Mesendoderm (in vitro differentiated cells): ENCODE data around the gene LTN1.
"Not testable (repeated sequence)": the region's sequence is repeated elsewhere in the genome, so short reads cannot be mapped to it uniquely, and the experiment has no call there.

Experiments
- DNase-seq: peaks from one replicate; pipeline ENCODE4 v3.0.0; 2013
- H2AK5ac ChIP-seq: 2 replicates; pipeline ENCODE4 v1.6.1; 2013; ENCODE audit warnings: low read length, inconsistent platforms
- H2BK120ac ChIP-seq: 2 replicates; pipeline ENCODE4 v1.6.1; 2013; ENCODE audit warnings: low read depth, mild to moderate bottlenecking, low read length, moderate library complexity, mixed read lengths
- H2BK15ac ChIP-seq: replicated peaks from 2 replicates; pipeline ENCODE4 v1.6.1; 2013; ENCODE audit warnings: low read depth, mild to moderate bottlenecking, moderate library complexity
- H2BK5ac ChIP-seq: 2 replicates; pipeline ENCODE4 v1.6.1; 2013; ENCODE audit warnings: low read length, inconsistent platforms
- H3K18ac ChIP-seq: 2 replicates; pipeline ENCODE4 v1.6.1; 2013; ENCODE audit warnings: mild to moderate bottlenecking, low read length, mixed read lengths
- H3K23ac ChIP-seq: one replicate; pipeline ENCODE4 v1.6.1; 2013; ENCODE audit warnings: low read length
- H3K27ac ChIP-seq: 2 replicates; pipeline ENCODE4 v1.5.1; 2013; ENCODE audit warnings: low read depth, mild to moderate bottlenecking, inconsistent platforms, low read length, moderate library complexity
- H3K27me3 ChIP-seq: 2 replicates; pipeline ENCODE4 v1.6.1; 2013; ENCODE audit warnings: low read length, control low read depth, mild to moderate bottlenecking, inconsistent platforms; ENCODE audit not compliant: insufficient read depth, poor library complexity
- H3K36me3 ChIP-seq: 2 replicates; pipeline ENCODE4 v1.6.1; 2013; ENCODE audit warnings: low read length, inconsistent platforms; ENCODE audit not compliant: control insufficient read depth, insufficient read depth
- H3K4ac ChIP-seq: one replicate; pipeline ENCODE4 v1.6.1; 2013; ENCODE audit warnings: low read depth, mild to moderate bottlenecking, low read length, moderate library complexity
- H3K4me1 ChIP-seq: 2 replicates; pipeline ENCODE4 v1.6.1; 2013; ENCODE audit warnings: low read depth, low read length, inconsistent platforms; ENCODE audit not compliant: control insufficient read depth
- H3K4me2 ChIP-seq: 2 replicates; pipeline ENCODE4 v1.6.1; 2013; ENCODE audit warnings: low read length
- H3K4me3 ChIP-seq: 2 replicates; pipeline ENCODE4 v1.5.1; 2013; ENCODE audit warnings: mild to moderate bottlenecking, low read length
- H3K56ac ChIP-seq: one replicate; pipeline ENCODE4 v1.6.1; 2013; ENCODE audit warnings: low read length
- H3K79me1 ChIP-seq: 2 replicates; pipeline ENCODE4 v1.6.1; 2013; ENCODE audit warnings: low read length, inconsistent platforms
- H3K79me2 ChIP-seq: 2 replicates; pipeline ENCODE4 v1.6.1; 2013; ENCODE audit warnings: mild to moderate bottlenecking, low read length; ENCODE audit not compliant: control insufficient read depth, insufficient read depth
- H3K9ac ChIP-seq: 2 replicates; pipeline ENCODE4 v1.6.1; 2013; ENCODE audit warnings: low read length, inconsistent platforms
- H4K5ac ChIP-seq: one replicate; pipeline ENCODE4 v1.6.1; 2013; ENCODE audit warnings: low read length
- H4K8ac ChIP-seq: one replicate; pipeline ENCODE4 v1.6.1; 2013; ENCODE audit warnings: low read depth, mild to moderate bottlenecking, control low read depth, low read length, moderate library complexity
- WGBS: extraction: QIAGEN DNeasy Blood & Tissue Kit; methylation state at CpG from one replicate; pipeline ENCODE4 v1.1.7; 2013; ENCODE audit warnings: low lambda C conversion rate, missing lambda C conversion rate; ENCODE audit not compliant: insufficient coverage; ENCODE audit errors: extremely low coverage; 5-methylcytosine and 5-hydroxymethylcytosine counted together

The LTN1 gene

DNA sequence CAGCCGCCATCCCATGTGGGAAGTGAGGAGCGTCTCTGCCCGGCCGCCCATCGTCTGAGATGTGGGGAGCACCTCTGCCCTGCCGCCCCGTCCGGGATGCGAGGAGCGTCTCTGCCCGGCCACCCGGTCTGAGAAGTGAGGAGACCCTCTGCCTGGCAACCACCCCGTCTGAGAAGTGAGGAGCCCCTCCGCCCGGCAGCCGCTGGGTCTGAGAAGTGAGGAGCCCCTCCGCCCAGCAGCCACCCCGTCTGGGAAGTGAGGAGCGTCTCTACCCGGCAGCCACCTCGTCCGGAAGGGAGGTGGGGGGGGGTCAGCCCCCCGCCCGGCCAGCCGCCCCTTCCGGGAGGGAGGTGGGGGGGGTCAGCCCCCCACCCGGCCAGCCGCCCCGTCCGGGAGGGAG lies 18.6 kb upstream of the LTN1 start:
- H3K79me1 ChIP-seq, H3K79me2 ChIP-seq, H3K4me3 ChIP-seq, H3K36me3 ChIP-seq, H2AK5ac ChIP-seq, H3K4ac ChIP-seq, H2BK15ac ChIP-seq, H3K27me3 ChIP-seq, H3K18ac ChIP-seq, H3K4me2 ChIP-seq, H4K5ac ChIP-seq, H2BK5ac ChIP-seq, H4K8ac ChIP-seq, H3K56ac ChIP-seq, DNase-seq, H3K9ac ChIP-seq, H3K27ac ChIP-seq, H3K4me1 ChIP-seq, H2BK120ac ChIP-seq, H3K23ac ChIP-seq: not testable (repeated sequence)
- no CpG with 5 or more reads among the region's 30 CpGs for WGBS

- no peak overlapping the region for H3K4me2 ChIP-seq
- no peak overlapping the region for H3K23ac ChIP-seq
- H3K27me3 ChIP-seq = no peaks in the 10 kb centered on the region
- no peak overlapping the region for H2BK15ac ChIP-seq
- H3K27ac ChIP-seq = no peak overlapping the region
- H4K5ac ChIP-seq = no peak overlapping the region
- H3K79me1 ChIP-seq = no peaks in the 10 kb centered on the region
- DNase-seq = no peak
- H3K18ac ChIP-seq = no peak overlapping the region
- H3K56ac ChIP-seq = no peak overlapping the region
- H2BK120ac ChIP-seq = no peak overlapping the region
- H3K4me3 ChIP-seq = no peak overlapping the region
- no peaks in the 10 kb centered on the region for H3K4me1 ChIP-seq
- no peak overlapping the region for H4K8ac ChIP-seq
- no peak overlapping the region for H3K4ac ChIP-seq
- H3K36me3 ChIP-seq = no peaks in the 10 kb centered on the region
- no peaks in the 10 kb centered on the region for H3K79me2 ChIP-seq
- no peak overlapping the region for H2AK5ac ChIP-seq
- H3K9ac ChIP-seq = no peak overlapping the region
- H2BK5ac ChIP-seq = no peak overlapping the region
- WGBS = no CpG with 5 or more reads among the region's 3 CpGs
These were observed 15.7 kb upstream of the LTN1 start for GRCh38 chr21:29008367-29008766.

DNA sequence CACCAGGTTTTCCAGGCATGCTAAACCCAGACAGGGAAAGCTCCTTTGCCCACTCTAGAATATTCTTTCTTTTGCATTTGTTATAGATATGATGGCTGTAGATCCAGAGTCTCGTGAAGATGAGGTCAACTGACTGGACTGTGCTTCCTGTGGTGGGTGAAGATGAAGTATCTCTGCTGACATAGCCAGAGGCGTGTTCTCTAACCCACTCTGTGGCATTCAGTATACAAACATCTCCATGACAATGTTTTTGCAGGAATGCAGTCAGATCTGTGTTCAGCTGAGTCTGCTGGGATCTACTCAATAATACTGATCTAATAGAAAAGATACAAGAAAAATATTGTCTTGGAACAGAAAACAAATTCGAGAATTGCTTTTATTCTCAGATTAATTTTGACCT lies 15.1 kb upstream of the LTN1 start:
- Histone ChIP-seq H3K4me1 (no peaks in the 10 kb centered on the region), H3K36me3 (no peaks in the 10 kb centered on the region), H4K8ac (no peak overlapping the region), H2BK5ac (no peak overlapping the region), H4K5ac (no peak overlapping the region), H3K79me2 (no peaks in the 10 kb centered on the region), H3K27ac (no peak overlapping the region), H3K4ac (no peak overlapping the region), H3K4me2 (no peak overlapping the region), H3K27me3 (no peaks in the 10 kb centered on the region), H2AK5ac (no peak overlapping the region), H3K56ac (no peak overlapping the region), H3K79me1 (no peaks in the 10 kb centered on the region), H3K18ac (no peak overlapping the region), H3K23ac (no peak overlapping the region), H3K4me3 (no peak overlapping the region), H2BK15ac (no peak overlapping the region), H3K9ac (no peak overlapping the region), H2BK120ac (no peak overlapping the region)
- DNase-seq = peak; percentile 52
- no CpG with 5 or more reads among the region's 3 CpGs for WGBS

DNA sequence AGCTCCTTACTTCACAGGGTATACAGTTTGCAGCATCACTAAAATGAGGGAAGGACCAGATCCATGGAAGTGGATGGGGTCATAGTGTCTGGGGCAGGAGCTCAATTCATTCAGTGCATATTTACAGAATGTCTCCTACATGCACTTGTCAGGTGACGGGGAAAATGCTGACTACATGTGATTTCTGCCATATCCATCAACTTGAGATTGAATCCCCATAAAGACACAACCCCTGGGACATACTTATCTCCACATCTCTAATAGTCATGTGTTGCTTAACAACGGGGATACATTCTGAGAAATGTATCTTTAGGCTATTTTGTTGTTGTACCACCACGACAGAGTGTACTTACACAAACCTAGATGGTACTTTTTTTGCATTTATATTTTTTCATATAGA lies 14.5 kb upstream of the LTN1 start:
- Histone ChIP-seq H3K4me1 (no peaks in the 10 kb centered on the region), H2BK15ac (no peak overlapping the region), H2BK120ac (no peak overlapping the region), H3K36me3 (no peaks in the 10 kb centered on the region), H3K23ac (no peak overlapping the region), H3K27ac (no peak overlapping the region), H2BK5ac (no peak overlapping the region), H3K9ac (no peak overlapping the region), H3K4ac (no peak overlapping the region), H3K79me1 (no peaks in the 10 kb centered on the region), H3K56ac (no peak overlapping the region), H3K18ac (no peak overlapping the region), H3K4me3 (no peak overlapping the region), H3K79me2 (no peaks in the 10 kb centered on the region), H4K5ac (no peak overlapping the region), H3K4me2 (no peak overlapping the region), H2AK5ac (no peak overlapping the region), H3K27me3 (no peaks in the 10 kb centered on the region), H4K8ac (no peak overlapping the region)
- WGBS = no CpG with 5 or more reads among the region's 3 CpGs
- no peak for DNase-seq

GRCh38 chr21:29005696-29006095 lies 13.0 kb upstream of the LTN1 start:
- H3K18ac ChIP-seq = no peak overlapping the region
- no peak overlapping the region for H2AK5ac ChIP-seq
- no peak overlapping the region for H2BK120ac ChIP-seq
- no peaks in the 10 kb centered on the region for H3K27me3 ChIP-seq
- H2BK15ac ChIP-seq = no peak overlapping the region
- H3K36me3 ChIP-seq = no peaks in the 10 kb centered on the region
- no peaks in the 10 kb centered on the region for H3K79me1 ChIP-seq
- no peak overlapping the region for H2BK5ac ChIP-seq
- H3K4ac ChIP-seq = no peak overlapping the region
- H3K79me2 ChIP-seq = no peaks in the 10 kb centered on the region
- no peak overlapping the region for H3K4me2 ChIP-seq
- WGBS = no CpG with 5 or more reads among the region's 6 CpGs
- H3K4me1 ChIP-seq = no peaks in the 10 kb centered on the region
- H3K9ac ChIP-seq = no peak overlapping the region
- no peak overlapping the region for H3K27ac ChIP-seq
- no peak overlapping the region for H3K23ac ChIP-seq
- no peak overlapping the region for H4K8ac ChIP-seq
- H4K5ac ChIP-seq = no peak overlapping the region
- no peak overlapping the region for H3K56ac ChIP-seq
- no peak for DNase-seq
- H3K4me3 ChIP-seq = no peak overlapping the region

GRCh38 chr21:29002442-29003144 lies 9.9 kb upstream of the LTN1 start:
- no CpG with 5 or more reads among the region's 41 CpGs for WGBS
- peak overlapping the region; percentile 76 for H3K56ac ChIP-seq
- no peak overlapping the region for H2BK5ac ChIP-seq
- H3K4me1 ChIP-seq = no peaks in the 10 kb centered on the region
- H3K4me3 ChIP-seq = peak overlapping the region; percentile 57
- H3K36me3 ChIP-seq = no peaks in the 10 kb centered on the region
- DNase-seq = peak; percentile 98
- no peak overlapping the region for H2AK5ac ChIP-seq
- peak overlapping the region; percentile 71 for H4K5ac ChIP-seq
- H3K9ac ChIP-seq = peak overlapping the region; percentile 68
- no peaks in the 10 kb centered on the region for H3K27me3 ChIP-seq
- no peak overlapping the region for H2BK15ac ChIP-seq
- H3K79me1 ChIP-seq = no peaks in the 10 kb centered on the region
- H3K23ac ChIP-seq = no peak overlapping the region
- H3K4me2 ChIP-seq = peak overlapping the region; percentile 22
- H3K18ac ChIP-seq = peak overlapping the region; percentile 60
- H3K27ac ChIP-seq = peak overlapping the region; percentile 81
- H2BK120ac ChIP-seq = no peak overlapping the region
- H4K8ac ChIP-seq = peak overlapping the region; percentile 3
- peak overlapping the region; percentile 10 for H3K4ac ChIP-seq
- H3K79me2 ChIP-seq = no peaks in the 10 kb centered on the region
